Activated CD8-positive, alpha-beta memory T cell treated with anti-CD3 and anti-CD28 coated beads for 4 hours (primary cell): ENCODE data around the gene PRICKLE2.

Experiments
- DNase-seq, 2 donors: peaks; one replicate each; pipeline ENCODE4 v3.0.0-alpha.2; 2020; ENCODE audit warnings: low read depth in 2 of 2

Gene PRICKLE2

GRCh38 chr3:64133987-64134386, 91.3 kb downstream of the PRICKLE2 start:
- no peak for DNase-seq

GRCh38 chr3:64133272-64133671, 92.0 kb downstream of the PRICKLE2 start:
- no peak for DNase-seq

DNA sequence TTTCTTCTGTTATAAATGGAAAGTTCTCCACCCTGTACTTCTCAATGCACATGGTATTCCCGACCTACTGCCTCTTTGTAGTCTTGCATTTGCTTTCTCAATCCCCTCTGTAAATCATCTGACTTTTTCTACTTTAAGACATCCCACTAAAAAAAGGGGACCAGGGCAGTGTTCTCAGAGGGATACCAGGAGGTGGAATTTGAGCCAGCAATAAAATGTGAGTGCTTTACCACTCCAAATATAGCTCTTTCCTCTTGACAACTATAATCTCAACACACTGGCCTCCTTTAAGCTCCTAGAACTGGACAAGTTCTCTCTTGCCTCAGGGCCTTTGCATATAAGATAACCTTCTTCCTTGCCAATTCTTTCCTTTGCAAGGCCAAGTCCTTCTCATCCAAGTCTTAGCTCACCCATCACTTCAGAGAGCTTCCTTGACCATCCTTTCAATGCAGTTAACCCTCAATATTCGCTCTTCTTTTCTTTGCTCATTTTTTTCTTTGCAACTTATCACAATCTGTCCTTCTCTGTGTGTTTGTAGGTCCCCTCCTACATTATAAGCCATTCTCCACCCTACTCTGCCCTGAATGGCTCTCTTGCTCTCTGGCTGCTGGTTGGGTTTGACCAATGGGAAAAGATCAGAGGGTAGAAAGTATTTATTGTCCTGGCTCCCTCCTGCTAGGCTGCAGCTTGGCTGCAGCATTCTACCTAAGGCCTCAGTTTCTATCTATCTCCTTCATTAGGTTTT, 93.4 kb downstream of the PRICKLE2 start:
- no peak for DNase-seq

DNA sequence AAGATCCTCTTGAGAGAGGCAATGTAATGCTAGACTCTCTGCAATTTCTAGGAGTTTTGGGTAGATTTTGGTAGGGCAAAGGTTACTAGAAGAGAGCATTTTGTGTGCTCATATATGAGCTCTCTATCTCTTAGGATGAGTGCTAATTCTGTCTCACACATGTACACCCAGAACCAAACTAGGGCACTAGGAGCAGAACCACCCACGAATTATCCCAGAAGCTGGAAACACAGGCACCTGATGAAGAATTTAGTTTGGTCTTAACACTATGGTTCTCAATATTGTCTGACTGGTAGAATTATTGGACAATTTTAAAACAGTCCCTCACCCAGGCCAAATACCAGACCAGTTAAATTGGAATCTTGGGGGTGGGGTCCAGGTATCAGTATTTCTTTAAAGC, 94.8 kb downstream of the PRICKLE2 start:
- DNase-seq: no peak

DNA sequence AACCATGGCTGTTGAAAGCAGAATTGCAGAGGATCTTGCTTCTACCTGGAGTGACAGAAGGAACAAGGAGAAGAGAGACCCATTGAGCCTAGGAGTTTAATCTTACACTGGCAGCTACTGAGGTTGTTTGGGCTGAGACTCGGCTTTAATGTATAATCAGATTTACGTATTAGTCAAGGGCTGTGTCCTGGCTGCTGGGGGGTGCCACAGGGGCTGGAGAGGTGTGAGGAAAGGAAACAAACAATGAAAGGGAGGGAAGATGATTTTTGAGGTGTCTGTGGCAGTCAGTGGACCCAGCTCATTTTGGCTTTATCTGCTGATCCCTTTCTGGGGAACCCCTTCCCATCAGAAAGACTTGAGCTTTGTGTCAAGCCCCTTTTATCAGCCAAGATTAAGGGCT, 95.7 kb downstream of the PRICKLE2 start:
- DNase-seq: no peak

GRCh38 chr3:64129106-64129505, 96.2 kb downstream of the PRICKLE2 start:
- DNase-seq: no peak

- DNase-seq: no peak
Observed at GRCh38 chr3:64125561-64125960, 99.7 kb downstream of the PRICKLE2 start.

GRCh38 chr3:64123931-64124330, 101.3 kb downstream of the PRICKLE2 start:
- no peak for DNase-seq

DNA sequence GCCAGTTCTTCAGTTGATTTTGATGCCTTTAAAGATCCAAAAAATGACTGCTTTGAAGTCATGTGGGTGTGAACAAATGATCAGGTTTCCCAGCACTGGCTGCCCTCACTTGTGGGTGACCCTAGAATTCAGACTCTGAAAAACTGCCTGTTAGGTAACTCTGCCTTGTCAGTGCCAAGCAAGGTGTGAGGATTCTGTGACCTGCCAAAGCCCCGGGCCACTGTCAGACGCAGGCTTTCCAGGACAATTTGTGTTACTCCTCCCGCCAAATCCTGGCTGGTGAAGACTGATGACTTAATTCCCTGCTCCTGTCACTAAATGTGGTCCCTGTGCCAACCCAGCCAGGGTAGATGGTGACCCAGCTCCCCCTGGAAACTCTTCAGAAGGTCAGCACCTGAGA, 102.8 kb downstream of the PRICKLE2 start:
- no peak for DNase-seq

DNA sequence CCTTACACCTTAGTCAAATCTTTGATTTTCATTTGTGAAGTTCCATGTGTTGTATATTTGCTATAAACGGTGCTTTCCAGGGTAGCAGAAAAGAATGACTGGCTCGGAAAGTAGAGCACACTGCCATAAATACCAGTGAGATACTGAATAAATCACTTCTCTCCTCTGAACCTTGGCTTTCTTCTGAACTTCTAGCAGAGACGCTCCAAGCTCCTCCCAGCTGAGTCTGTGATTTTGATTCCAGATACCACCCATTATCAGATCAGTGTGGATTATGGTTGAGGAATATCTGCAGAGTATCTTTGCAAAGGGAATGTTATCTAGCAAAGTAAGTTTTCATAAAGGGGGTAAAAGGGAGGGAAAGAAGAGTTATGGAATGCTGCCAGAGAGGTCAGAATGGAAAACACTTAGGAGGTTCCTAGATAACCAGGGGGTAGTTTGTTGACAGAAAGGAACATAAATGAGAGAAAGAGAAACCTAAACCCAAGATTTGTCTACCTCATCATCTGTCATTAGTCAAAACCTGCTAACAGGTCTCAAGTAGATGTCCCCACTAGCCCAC, 103.4 kb downstream of the PRICKLE2 start:
- no peak for DNase-seq

DNA sequence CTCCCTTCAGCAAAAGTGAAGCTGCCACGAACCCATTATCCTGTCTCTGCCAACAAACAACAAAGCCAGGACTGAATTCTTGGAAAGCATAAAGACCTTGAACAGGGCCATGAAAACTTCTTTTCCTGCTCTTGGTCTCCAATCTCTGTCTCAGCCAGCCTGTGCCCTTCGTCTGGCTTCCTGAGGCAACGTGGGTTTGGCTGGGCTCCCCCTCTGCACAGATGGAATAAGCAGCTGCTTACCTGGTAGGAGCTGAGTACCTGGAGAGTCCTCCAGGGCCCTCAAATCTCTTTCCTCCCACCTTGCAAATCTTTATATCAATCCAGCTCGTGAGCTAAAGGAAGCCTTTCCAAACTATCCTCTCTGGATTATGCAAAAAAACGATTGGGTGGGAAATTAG, 104.4 kb downstream of the PRICKLE2 start:
- no peak for DNase-seq

DNA sequence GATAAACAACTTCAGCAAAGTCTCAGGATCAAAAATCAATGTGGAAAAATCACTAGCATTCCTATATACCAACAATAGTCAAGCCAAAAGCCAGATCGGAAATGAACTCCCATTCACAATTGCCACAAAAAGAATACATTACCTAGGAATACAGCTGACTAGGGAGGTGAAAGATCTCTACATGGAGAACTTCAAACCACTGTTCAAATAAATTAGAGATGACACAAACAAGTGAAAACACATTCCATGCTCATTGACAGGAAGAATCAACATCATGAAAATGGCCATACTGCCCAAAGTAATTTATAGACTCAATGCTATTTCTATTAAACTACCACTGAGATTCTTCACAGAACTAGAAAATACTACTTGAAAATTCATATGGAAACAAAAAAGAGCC, 107.8 kb downstream of the PRICKLE2 start:
- DNase-seq: no peak

GRCh38 chr3:64114651-64115050, 110.6 kb downstream of the PRICKLE2 start:
- DNase-seq: no peak

GRCh38 chr3:64111872-64112271, 113.4 kb downstream of the PRICKLE2 start:
- DNase-seq: no peak

- DNase-seq: no peak
Observed at GRCh38 chr3:64111083-64111482, 114.2 kb downstream of the PRICKLE2 start.

DNA sequence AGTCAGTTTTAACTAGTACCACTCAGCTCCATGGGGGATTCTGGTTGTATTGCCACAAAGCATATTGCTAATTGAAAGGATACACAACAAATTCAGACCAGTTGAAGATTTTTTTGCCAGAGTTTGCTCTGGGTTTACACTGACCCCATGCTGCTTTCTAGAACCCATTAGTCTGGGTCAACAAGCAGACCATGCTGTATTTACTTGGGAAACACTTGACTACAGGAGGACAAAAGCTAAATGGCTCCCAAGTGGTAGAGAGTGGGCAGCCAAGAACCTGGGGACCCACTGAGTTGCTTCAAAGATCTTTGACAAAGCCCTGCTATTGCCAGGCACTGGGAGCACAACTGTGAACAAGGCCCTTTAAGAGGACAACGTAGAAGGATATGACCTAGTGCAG, 115.2 kb downstream of the PRICKLE2 start:
- DNase-seq: no peak

DNA sequence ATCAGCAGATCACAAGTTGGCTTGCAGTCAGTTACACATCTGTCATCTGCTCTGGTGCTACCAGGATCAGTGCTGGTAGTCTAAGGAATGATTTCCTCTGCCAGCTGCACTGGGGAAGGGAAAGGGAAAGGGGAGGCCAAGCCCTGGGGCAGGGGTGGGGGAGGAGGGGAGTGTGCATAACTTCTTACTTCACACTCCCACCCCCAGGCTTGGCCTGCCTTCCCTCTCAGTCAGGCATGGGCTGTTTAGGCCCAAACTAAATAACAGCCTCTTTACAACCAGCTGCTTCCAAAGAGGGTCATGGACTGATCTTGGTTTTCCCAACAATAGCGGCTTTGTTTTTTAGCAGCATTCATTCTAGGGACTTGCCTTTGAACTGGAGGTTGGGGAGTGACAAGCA, 115.8 kb downstream of the PRICKLE2 start:
- no peak for DNase-seq

- DNase-seq: no peak
Observed at GRCh38 chr3:64108784-64109317, 116.4 kb downstream of the PRICKLE2 start.

DNA sequence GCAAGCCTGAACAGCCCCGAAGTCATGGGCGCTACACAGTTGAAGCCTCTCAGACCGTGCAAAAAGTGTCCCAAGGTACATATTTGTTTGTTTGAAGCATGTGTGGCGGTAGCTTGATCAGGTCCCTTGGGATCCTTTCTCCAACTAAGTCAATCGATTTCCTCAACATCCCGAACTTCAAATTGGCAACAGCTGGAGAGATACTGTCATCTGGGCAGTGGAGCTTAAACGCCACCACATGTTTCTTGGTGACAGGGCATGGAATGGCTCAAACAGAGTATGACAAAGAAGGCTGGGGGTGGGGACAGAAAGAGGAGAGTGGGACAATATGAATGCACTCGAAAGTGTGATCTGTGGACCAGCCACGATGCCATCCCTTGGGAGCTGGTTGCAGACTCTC, 117.0 kb downstream of the PRICKLE2 start:
- no peak for DNase-seq

DNA sequence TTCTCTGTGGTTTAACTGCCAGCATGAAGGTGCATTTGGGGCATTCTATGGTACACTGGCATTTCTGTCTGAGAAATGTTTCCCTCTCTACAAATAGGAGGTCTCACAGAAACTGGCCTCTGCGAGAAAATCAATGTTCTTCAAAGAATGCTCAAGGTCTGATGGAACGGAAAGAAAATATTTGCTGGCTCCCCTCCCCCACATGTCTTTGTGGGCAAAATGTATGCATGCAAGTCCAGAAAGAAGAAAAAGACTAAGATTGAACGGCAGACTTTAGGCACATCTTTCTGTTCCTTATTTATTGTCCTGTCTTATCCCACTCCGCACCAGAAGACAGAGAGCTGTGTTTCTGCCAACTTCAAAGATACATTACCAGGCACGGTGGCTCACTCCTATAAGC, 118.1 kb downstream of the PRICKLE2 start:
- no peak for DNase-seq

- no peak for DNase-seq
Observed at GRCh38 chr3:64105816-64106215, 119.5 kb downstream of the PRICKLE2 start.

DNA sequence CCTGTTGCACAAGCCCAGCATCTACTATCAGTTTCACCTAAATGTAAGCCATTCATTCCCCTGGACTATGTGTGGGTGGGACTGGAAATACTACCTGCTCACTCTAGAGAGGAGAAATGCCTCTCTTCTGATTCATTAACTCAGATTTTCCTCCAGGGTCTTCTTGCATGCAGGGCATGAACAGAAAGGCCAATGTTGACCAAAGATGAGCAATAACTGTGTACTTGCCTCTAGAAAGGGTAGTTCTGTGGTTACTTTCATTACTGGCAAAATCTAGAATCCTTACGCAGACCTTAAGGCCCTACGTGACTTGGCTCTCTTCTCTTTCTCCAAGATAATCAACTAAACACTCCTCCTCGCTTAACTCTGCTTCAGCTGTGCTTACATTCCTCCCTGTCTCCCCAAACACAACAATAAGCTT, 120.6 kb downstream of the PRICKLE2 start:
- no peak for DNase-seq

DNA sequence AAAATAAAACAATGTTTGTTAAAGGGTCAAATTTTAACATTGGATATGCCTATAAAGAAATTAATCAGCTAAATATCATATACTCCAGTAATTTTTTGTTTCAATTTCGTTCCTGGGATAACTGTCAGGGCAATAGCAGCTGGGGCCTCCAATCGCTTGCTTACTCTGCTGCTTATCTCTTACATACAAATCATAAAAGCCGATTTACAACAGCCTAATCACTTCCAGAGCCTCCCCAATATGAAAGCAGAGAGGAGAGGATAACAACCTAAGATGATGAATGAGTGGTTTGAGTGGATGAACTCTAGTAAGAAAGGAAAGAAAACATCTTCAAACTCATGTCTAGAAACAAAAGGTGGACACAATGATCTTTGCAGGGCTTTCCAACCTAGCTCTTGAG, 121.3 kb downstream of the PRICKLE2 start:
- no peak for DNase-seq

- DNase-seq: no peak
Observed at GRCh38 chr3:64103131-64103530, 122.1 kb downstream of the PRICKLE2 start.
